Measurements from ENCODE around the gene ZNF831. TPM values are rescaled to one million over a fixed set of nuclear protein-coding genes. Genes with fewer than 3 reads are reported as not detected.

The ZNF831 gene
- total RNA-seq, 2 donors from 2014 or later: 13.5 to 17.8 TPM

GRCh38 chr20:59175002-59175401 is 11.4 kb downstream of the ZNF831 start:
- Mint-ChIP-seq H3K27me3 (no peaks in the 10 kb centered on the region), H3K36me3 (ENCODE audit: low read depth) (peaks cover 64% of the 10 kb centered on the region), H3K4me1 (peaks cover 76% of the 10 kb centered on the region), H3K4me3 (peak overlapping the region; percentile 57), H3K9me3 (no peaks in the 10 kb centered on the region), H3K27ac (peak overlapping the region; percentile 91)
- ATAC-seq (replicated peaks): no peak

DNA sequence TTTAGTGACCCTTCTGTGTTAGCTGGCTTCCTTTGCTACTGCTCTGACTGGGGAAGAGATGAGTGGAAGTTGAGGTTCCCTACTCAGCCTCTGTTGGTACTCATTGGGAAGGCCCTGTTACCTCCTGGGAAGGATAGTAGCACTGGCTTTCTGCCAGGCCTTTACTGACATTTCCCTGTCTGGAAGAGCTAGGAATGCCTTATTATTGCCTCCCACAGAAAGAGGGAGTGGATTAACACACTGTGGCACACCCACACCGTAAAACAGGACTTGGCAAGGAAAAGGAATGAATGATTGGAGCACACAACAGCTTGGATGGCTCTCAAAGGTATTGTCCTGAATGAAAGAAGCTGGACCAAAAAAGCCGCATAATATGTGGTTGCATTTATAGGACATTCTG is 12.2 kb downstream of the ZNF831 start:
- Mint-ChIP-seq H3K27ac (peak overlapping the region; percentile 91), H3K4me1 (peaks cover 68% of the 10 kb centered on the region), H3K4me3 (peak overlapping the region; percentile 57)

DNA sequence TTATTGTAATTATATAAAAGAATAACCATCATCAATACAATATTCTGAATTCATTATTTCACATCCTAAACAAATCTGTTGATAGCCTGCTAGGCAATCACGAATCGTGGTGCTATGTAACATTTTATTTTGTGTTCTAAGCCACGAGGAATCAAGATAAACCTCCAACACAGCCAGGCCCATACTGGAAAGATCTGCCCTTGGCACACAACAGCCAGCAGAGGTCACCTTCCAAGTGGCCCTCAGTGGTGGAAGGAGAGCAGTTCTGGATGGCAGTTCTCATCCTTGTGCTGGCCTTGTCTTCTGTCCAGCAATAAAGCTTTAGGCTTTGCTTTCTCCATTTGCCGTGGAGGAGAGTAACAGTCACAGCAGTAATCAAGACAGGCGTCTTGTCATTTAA is 13.2 kb downstream of the ZNF831 start:
- H3K27ac Mint-ChIP-seq: no peak overlapping the region

More for the DNA sequence above, 12.2 kb downstream of the ZNF831 start:
- Mint-ChIP-seq H3K36me3 (ENCODE audit: low read depth) (peaks cover 59% of the 10 kb centered on the region), H3K27me3 (no peaks in the 10 kb centered on the region), H3K9me3 (no peaks in the 10 kb centered on the region)
- peak; percentile 18 for ATAC-seq (replicated peaks)

DNA sequence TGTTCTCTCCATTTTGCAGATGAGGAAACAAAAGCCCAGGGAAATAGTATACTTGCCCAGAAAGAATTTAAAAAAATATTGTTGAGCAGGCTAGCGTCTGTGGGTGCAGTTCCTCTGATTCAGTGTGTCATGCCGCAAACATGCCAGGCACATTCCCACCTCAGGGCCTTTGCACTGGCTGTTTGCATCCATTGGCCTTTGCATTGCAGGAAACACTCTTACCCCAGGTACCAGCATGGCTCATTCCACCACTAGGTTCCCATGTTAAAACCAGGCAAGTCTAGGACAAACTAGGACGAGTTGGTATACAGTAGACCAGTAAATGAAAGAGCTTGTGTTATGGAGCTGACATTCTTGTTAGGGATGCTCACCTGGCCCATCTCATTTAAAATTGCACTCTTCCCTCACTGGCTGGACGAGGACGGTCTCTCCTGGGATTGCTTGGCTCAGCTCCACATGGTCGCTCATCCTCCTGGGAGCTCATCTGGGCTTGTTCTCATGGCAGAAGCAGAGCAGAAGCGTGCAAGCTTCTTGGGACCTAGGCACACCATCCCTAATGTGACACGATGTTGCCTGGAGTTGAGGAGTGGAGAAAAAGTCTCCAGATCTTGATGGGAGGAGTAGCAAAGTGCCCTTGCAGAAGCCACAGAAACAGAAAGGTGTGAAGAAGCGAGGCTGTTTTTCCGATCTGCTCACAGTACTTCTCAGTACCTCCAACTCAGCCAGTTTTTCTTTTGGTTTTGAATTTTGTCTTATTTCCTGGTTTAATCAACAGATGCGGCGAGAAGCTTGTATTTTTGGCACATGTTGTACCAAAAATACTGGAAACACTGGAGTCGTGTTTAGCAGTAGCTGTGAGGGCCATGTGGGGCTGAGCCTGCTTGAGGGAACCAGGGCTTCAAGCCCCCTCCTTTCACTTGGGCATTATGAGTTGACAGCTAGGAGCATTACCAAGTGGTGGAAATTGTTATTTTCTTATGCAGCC is 13.9 kb downstream of the ZNF831 start:
- Mint-ChIP-seq H3K4me1 (peaks cover 69% of the 10 kb centered on the region), H3K27me3 (no peaks in the 10 kb centered on the region), H3K9me3 (no peaks in the 10 kb centered on the region), H3K4me3 (peak overlapping the region; percentile 80), H3K36me3 (ENCODE audit: low read depth) (peaks cover 59% of the 10 kb centered on the region), H3K27ac (peak overlapping the region; percentile 91)
- ATAC-seq (replicated peaks): peak; percentile 87

More for the DNA sequence above, 13.2 kb downstream of the ZNF831 start:
- no peak for ATAC-seq (replicated peaks)
- H3K4me3 Mint-ChIP-seq: peak overlapping the region; percentile 80
- H3K27me3 Mint-ChIP-seq: no peaks in the 10 kb centered on the region
- no peaks in the 10 kb centered on the region for H3K9me3 Mint-ChIP-seq
- H3K36me3 Mint-ChIP-seq (ENCODE audit: low read depth): peaks cover 62% of the 10 kb centered on the region
- peaks cover 69% of the 10 kb centered on the region for H3K4me1 Mint-ChIP-seq

GRCh38 chr20:59178983-59179595 is 15.5 kb downstream of the ZNF831 start:
- H3K27ac Mint-ChIP-seq: peak overlapping the region; percentile 91
- H3K27me3 Mint-ChIP-seq: no peaks in the 10 kb centered on the region
- peaks cover 50% of the 10 kb centered on the region for H3K36me3 Mint-ChIP-seq (ENCODE audit: low read depth)
- peak overlapping the region; percentile 20 for H3K4me3 Mint-ChIP-seq
- H3K9me3 Mint-ChIP-seq: no peaks in the 10 kb centered on the region
- peaks cover 66% of the 10 kb centered on the region for H3K4me1 Mint-ChIP-seq
- no peak for ATAC-seq (replicated peaks)

GRCh38 chr20:59179988-59180387 is 16.4 kb downstream of the ZNF831 start:
- Mint-ChIP-seq H3K27ac (peak overlapping the region; percentile 91), H3K4me3 (no peak overlapping the region), H3K9me3 (no peaks in the 10 kb centered on the region), H3K27me3 (no peaks in the 10 kb centered on the region), H3K4me1 (peaks cover 70% of the 10 kb centered on the region), H3K36me3 (ENCODE audit: low read depth) (peaks cover 50% of the 10 kb centered on the region)
- ATAC-seq (replicated peaks): no peak

DNA sequence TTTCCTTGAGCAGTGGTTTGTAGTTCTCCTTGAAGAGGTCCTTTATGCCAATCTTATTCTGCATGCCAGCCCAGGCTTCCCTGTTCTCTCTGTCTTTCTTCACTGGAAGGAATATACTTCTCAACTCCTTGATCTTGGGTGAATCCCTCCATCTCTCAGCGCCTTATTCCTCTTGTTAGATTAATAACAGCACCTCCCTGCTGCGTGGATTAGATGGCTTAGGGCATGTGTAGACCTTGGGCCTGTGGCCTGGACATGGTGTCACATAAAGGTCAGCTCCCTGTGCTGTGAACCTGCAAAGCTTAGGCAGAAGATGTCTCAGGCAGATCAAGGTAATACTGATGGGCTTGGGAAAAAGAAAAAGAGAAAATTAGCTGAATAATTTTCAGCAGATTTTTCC is 18.3 kb downstream of the ZNF831 start:
- no peaks in the 10 kb centered on the region for H3K27me3 Mint-ChIP-seq
- peaks cover 49% of the 10 kb centered on the region for H3K36me3 Mint-ChIP-seq (ENCODE audit: low read depth)
- peak overlapping the region; percentile 19 for H3K4me3 Mint-ChIP-seq
- H3K9me3 Mint-ChIP-seq: no peaks in the 10 kb centered on the region
- H3K27ac Mint-ChIP-seq: peak overlapping the region; percentile 23
- ATAC-seq (replicated peaks): no peak
- peaks cover 57% of the 10 kb centered on the region for H3K4me1 Mint-ChIP-seq

DNA sequence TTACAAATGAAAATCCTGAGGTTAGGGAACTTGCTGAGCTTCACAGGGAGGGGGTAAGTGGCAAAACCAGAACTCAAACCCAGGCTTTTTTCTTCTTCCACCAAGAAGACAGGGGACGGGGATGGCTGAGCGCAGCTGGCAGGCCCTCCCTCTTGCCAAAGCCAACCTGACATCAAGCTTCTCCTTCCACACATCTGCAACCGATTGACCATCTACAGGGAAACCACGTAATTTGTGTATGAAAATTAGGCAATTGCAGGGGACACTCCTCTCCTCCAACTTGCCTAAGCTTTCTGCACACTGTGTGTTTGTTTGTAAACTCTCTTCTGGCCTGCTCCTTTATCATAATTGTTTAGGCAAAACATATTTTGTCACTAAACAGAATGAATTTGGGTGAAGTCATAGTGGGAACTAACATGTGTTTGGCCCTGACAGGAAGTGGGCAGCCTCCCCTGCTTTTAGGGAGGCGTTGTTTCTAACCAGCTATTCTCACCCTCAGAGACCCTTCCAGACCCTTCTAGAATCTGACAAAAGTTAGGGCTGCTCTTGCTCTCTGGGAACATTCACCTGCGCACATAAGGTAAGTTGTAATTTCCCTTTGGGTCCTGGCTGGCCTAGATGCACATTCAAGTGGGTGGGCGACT is 18.9 kb downstream of the ZNF831 start:
- peak overlapping the region; percentile 23 for H3K27ac Mint-ChIP-seq
- H3K4me1 Mint-ChIP-seq: peaks cover 52% of the 10 kb centered on the region
- H3K9me3 Mint-ChIP-seq: no peaks in the 10 kb centered on the region
- no peak for ATAC-seq (replicated peaks)
- no peaks in the 10 kb centered on the region for H3K27me3 Mint-ChIP-seq
- H3K36me3 Mint-ChIP-seq (ENCODE audit: low read depth): peaks cover 51% of the 10 kb centered on the region
- no peak overlapping the region for H3K4me3 Mint-ChIP-seq

GRCh38 chr20:59183751-59184150 is 20.1 kb downstream of the ZNF831 start:
- H3K27ac Mint-ChIP-seq: no peak overlapping the region
- no peaks in the 10 kb centered on the region for H3K27me3 Mint-ChIP-seq
- peaks cover 50% of the 10 kb centered on the region for H3K36me3 Mint-ChIP-seq (ENCODE audit: low read depth)
- ATAC-seq (replicated peaks): no peak
- H3K4me1 Mint-ChIP-seq: peaks cover 40% of the 10 kb centered on the region
- H3K4me3 Mint-ChIP-seq: no peak overlapping the region
- no peaks in the 10 kb centered on the region for H3K9me3 Mint-ChIP-seq

- no peak overlapping the region for H3K27ac Mint-ChIP-seq
Measured at GRCh38 chr20:59184880-59185447, 21.3 kb downstream of the ZNF831 start.

GRCh38 chr20:59185809-59186208 is 22.2 kb downstream of the ZNF831 start:
- Mint-ChIP-seq H3K27ac (peak overlapping the region; percentile 43), H3K27me3 (no peaks in the 10 kb centered on the region), H3K4me1 (peaks cover 35% of the 10 kb centered on the region)

More at GRCh38 chr20:59184880-59185447, 21.3 kb downstream of the ZNF831 start:
- Mint-ChIP-seq H3K9me3 (no peaks in the 10 kb centered on the region), H3K4me3 (no peak overlapping the region), H3K36me3 (ENCODE audit: low read depth) (peaks cover 50% of the 10 kb centered on the region), H3K27me3 (no peaks in the 10 kb centered on the region), H3K4me1 (peaks cover 35% of the 10 kb centered on the region)
- peak; percentile 32 for ATAC-seq (replicated peaks)

DNA sequence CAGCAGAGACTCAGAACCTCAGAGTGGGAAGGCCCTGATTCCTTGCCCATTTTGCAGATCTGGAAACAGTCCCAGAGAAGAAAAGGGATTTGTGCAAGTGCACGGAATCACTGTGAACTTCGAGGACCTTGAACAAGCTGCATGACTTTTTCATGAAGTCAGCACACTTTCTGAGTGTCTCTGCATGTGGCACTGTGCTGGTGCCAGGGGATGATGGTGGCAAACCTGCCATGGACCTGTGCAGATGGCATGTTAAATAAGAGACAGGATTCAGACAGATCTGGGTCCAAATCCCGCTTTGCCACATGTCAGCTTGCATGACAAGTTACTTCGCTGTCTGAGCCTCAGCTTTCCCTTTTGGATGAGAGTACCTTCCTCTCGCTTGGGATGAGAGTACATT is 26.8 kb downstream of the ZNF831 start:
- Mint-ChIP-seq H3K27me3 (no peaks in the 10 kb centered on the region), H3K4me1 (no peaks in the 10 kb centered on the region), H3K4me3 (no peak overlapping the region), H3K36me3 (ENCODE audit: low read depth) (peaks cover 18% of the 10 kb centered on the region), H3K27ac (no peak overlapping the region), H3K9me3 (no peaks in the 10 kb centered on the region)
- ATAC-seq (replicated peaks): no peak

More at GRCh38 chr20:59185809-59186208, 22.2 kb downstream of the ZNF831 start:
- peaks cover 50% of the 10 kb centered on the region for H3K36me3 Mint-ChIP-seq (ENCODE audit: low read depth)
- no peak for ATAC-seq (replicated peaks)
- no peaks in the 10 kb centered on the region for H3K9me3 Mint-ChIP-seq
- H3K4me3 Mint-ChIP-seq: no peak overlapping the region

DNA sequence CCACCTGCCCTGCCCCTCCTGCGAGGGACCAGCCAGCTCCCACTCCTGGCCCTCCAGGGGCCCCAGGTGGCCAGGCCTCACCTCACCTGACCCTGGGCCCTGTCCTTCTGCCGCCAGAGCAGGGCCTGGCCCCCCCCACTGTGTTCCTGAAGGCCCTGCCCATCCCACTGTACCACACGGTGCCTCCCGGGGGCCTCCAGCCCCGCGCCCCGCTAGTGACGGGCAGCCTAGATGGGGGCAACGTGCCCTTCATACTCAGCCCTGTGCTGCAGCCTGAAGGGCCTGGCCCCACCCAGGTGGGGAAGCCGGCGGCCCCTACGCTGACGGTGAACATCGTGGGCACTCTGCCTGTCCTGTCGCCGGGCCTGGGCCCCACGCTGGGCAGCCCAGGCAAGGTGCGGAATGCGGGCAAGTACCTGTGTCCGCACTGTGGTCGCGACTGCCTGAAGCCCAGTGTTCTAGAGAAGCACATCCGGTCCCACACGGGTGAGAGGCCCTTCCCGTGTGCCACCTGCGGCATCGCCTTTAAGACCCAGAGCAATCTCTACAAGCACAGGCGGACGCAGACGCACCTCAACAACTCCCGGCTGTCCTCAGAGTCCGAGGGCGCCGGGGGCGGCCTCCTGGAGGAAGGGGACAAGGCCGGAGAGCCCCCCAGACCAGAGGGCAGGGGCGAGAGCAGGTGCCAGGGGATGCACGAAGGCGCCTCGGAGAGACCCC is 27.6 kb downstream of the ZNF831 start:
- Mint-ChIP-seq H3K4me1 (no peaks in the 10 kb centered on the region), H3K4me3 (no peak overlapping the region), H3K36me3 (ENCODE audit: low read depth) (peaks cover 19% of the 10 kb centered on the region), H3K27me3 (no peaks in the 10 kb centered on the region), H3K9me3 (no peaks in the 10 kb centered on the region), H3K27ac (no peak overlapping the region)
- no peak for ATAC-seq (replicated peaks)

Measured in activated T-helper 17 cell treated with anti-CD3 and anti-CD28 coated beads, Interleukin-2, amount 50 U/mL, for 72 hours (primary cell).